Measurements from ENCODE around the gene PITPNC1.

Gene PITPNC1

GRCh38 chr17:67733449-67733848 is 356.4 kb downstream of the PITPNC1 start:
- H3K27me3 ChIP-seq (ENCODE audit: control insufficient read depth, insufficient read depth, low read length): no peaks in the 10 kb centered on the region
- no peaks in the 10 kb centered on the region for H3K36me3 ChIP-seq (ENCODE audit: control insufficient read depth, insufficient read depth, low read length)
- TF ChIP-seq CTCF (IDR thresholded peaks at IDR 0.05): no peak
- H3K9me3 ChIP-seq (ENCODE audit: control insufficient read depth, low read length): no peaks in the 10 kb centered on the region
- H3K27ac ChIP-seq: no peak overlapping the region
- H3K79me2 ChIP-seq: peaks cover 10% of the 10 kb centered on the region
- H3K4me3 ChIP-seq (ENCODE audit: low read depth, low read length): no peak overlapping the region
- H2AFZ ChIP-seq: no peak overlapping the region
- H3K4me1 ChIP-seq: no peaks in the 10 kb centered on the region
- no peak overlapping the region for H3K4me2 ChIP-seq (ENCODE audit: low read length)
- no peak overlapping the region for H3K9ac ChIP-seq

GRCh38 chr17:67737145-67737544 is 360.1 kb downstream of the PITPNC1 start:
- Histone ChIP-seq H3K4me2 (ENCODE audit: low read length) (no peak overlapping the region), H2AFZ (no peak overlapping the region), H3K27me3 (ENCODE audit: control insufficient read depth, insufficient read depth, low read length) (no peaks in the 10 kb centered on the region), H3K9me3 (ENCODE audit: control insufficient read depth, low read length) (no peaks in the 10 kb centered on the region), H3K4me1 (no peaks in the 10 kb centered on the region), H3K79me2 (peaks cover 5% of the 10 kb centered on the region), H3K27ac (no peak overlapping the region), H3K9ac (no peak overlapping the region), H3K36me3 (ENCODE audit: control insufficient read depth, insufficient read depth, low read length) (no peaks in the 10 kb centered on the region), H3K4me3 (ENCODE audit: low read depth, low read length) (no peak overlapping the region)
- TF ChIP-seq CTCF (IDR thresholded peaks at IDR 0.05): no peak

- Histone ChIP-seq H3K27me3 (ENCODE audit: control insufficient read depth, insufficient read depth, low read length) (no peaks in the 10 kb centered on the region), H3K79me2 (no peaks in the 10 kb centered on the region), H3K4me3 (ENCODE audit: low read depth, low read length) (no peak overlapping the region), H2AFZ (no peak overlapping the region), H3K36me3 (ENCODE audit: control insufficient read depth, insufficient read depth, low read length) (no peaks in the 10 kb centered on the region), H3K4me1 (no peaks in the 10 kb centered on the region), H3K27ac (no peak overlapping the region), H3K4me2 (ENCODE audit: low read length) (no peak overlapping the region), H3K9ac (no peak overlapping the region), H3K9me3 (ENCODE audit: control insufficient read depth, low read length) (no peaks in the 10 kb centered on the region)
- TF ChIP-seq CTCF (IDR thresholded peaks at IDR 0.05): no peak
Measured at GRCh38 chr17:67742025-67742424, 364.9 kb downstream of the PITPNC1 start.
